HCT116 (cell line): Measurements from ENCODE around the gene HOXB2. TPM values are rescaled to one million over a fixed set of nuclear protein-coding genes. Genes with fewer than 3 reads are reported as not detected.

Experiments used
- ATAC-seq: fragments of 200-7000 bp; cut with Tn5 transposase; 2 replicates; pipeline ENCODE4 v1.9.1; 2020; ENCODE audit warnings: mild to moderate bottlenecking, moderate library complexity
- BruUV-seq: library from RNA; stranded (reverse); fragments of 400-500 nt; replicated peaks from 2 replicates; lab custom pipeline; 2021; lab: Mats Ljungman, UMichigan
- CTCF ChIA-PET: fragments of 300-600 bp; sonication (Branson Sonifier 250); formaldehyde crosslinking; loops from one replicate; lab custom pipeline; 2021; ENCODE audit warnings: antibody characterized with exemption; lab: Charles Lee
- POLR2A ChIA-PET: fragments of 300-600, 350-600 bp; sonication (Branson Sonifier 250); formaldehyde crosslinking; loops from one replicate; lab custom pipeline; 2021; ENCODE audit warnings: antibody characterized with exemption; lab: Charles Lee
- RAD21 ChIA-PET, 2 experiments: fragments of 300-600 bp; sonication (Branson Sonifier 250); formaldehyde crosslinking; loops; one replicate each; lab custom pipeline; 2023; ENCODE audit warnings: low total read pairs in 2 of 2; ENCODE audit not compliant: uncharacterized antibody in 2 of 2, unreplicated experiment in 2 of 2, low non-redundant PET in 1 of 2; lab: Charles Lee
- DNase-seq: peaks from one replicate; pipeline ENCODE4 v3.0.0-alpha.2; 2010; ENCODE audit warnings: low read depth, low spot score
- H2AFZ ChIP-seq: fragments of 200-600 bp; shearing (Covaris generic), sonication (generic); 2 replicates; pipeline ENCODE4 v1.6.1; 2017; ENCODE audit warnings: low read depth, mixed run types, mixed read lengths, antibody characterized with exemption, low read length; ENCODE audit not compliant: poor library complexity, severe bottlenecking
- H3K27ac ChIP-seq: 2 replicates; pipeline ENCODE4 v1.5.1; 2012; ENCODE audit warnings: low read depth, low read length
- H3K27me3 ChIP-seq: fragments of 200-600 bp; sonication (generic); 2 replicates; pipeline ENCODE4 v1.6.1; 2016; ENCODE audit warnings: mixed run types, low read length, mixed read lengths; ENCODE audit not compliant: insufficient read depth
- H3K36me3 ChIP-seq, 2 experiments: fragments of 200-500 bp in 1 of 2; fragments of 200-600 bp in 1 of 2; sonication (Bioruptor generic) in 1 of 2; sonication (generic) in 1 of 2; 2 replicates each; pipeline versions ENCODE4 v1.5.1 to v1.6.1; 2014 to 2016; ENCODE audit warnings: low read length in 2 of 2, inconsistent platforms in 1 of 2, mixed read lengths in 1 of 2, mixed run types in 1 of 2; ENCODE audit not compliant: insufficient read depth in 2 of 2, control insufficient read depth in 1 of 2
- H3K4me1 ChIP-seq, 2 experiments: fragments of 200-600 bp in 1 of 2; sonication (generic) in 1 of 2; 2 replicates each; pipeline versions ENCODE4 v1.5.1 to v1.6.1; 2012 to 2017; ENCODE audit warnings: low read length in 2 of 2, inconsistent platforms in 1 of 2, mild to moderate bottlenecking in 1 of 2, mixed read lengths in 1 of 2, mixed run types in 1 of 2, moderate library complexity in 1 of 2; ENCODE audit not compliant: insufficient read depth in 2 of 2, control insufficient read depth in 1 of 2
- H3K4me2 ChIP-seq: fragments of 200-600 bp; sonication (generic); 2 replicates; pipeline ENCODE4 v1.6.1; 2017; ENCODE audit warnings: mixed run types, low read length, mixed read lengths
- H3K4me3 ChIP-seq, 2 experiments: fragments of 200-600 bp in 1 of 2; sonication (generic) in 1 of 2; replicated peaks in 1 of 2; 2 replicates each; pipeline ENCODE4 v1.5.1; 2011 to 2016; ENCODE audit warnings: low read length in 2 of 2, control low read depth in 1 of 2, low read depth in 1 of 2, mild to moderate bottlenecking in 1 of 2, mixed read lengths in 1 of 2, mixed run types in 1 of 2
- H3K79me2 ChIP-seq: fragments of 200-600 bp; sonication (generic); 2 replicates; pipeline ENCODE4 v1.6.1; 2017; ENCODE audit warnings: mild to moderate bottlenecking, mixed run types, low read length, moderate library complexity, mixed read lengths; ENCODE audit not compliant: insufficient read depth
- H3K9ac ChIP-seq: fragments of 200-600 bp; sonication (generic); 2 replicates; pipeline ENCODE4 v1.6.1; 2016; ENCODE audit warnings: low read length, mixed read lengths
- H3K9me2 ChIP-seq: fragments of 200-600 bp; sonication (generic), shearing (Covaris generic); 2 replicates; pipeline ENCODE4 v1.6.1; 2017; ENCODE audit warnings: mixed run types, mild to moderate bottlenecking, moderate library complexity; ENCODE audit not compliant: insufficient read depth
- H3K9me3 ChIP-seq, 2 experiments: fragments of 200-500 bp in 1 of 2; fragments of 200-600 bp in 1 of 2; sonication (Bioruptor generic) in 1 of 2; sonication (generic) in 1 of 2; 2 replicates each; pipeline ENCODE4 v1.6.1; 2014 to 2017; ENCODE audit warnings: low read length in 2 of 2, mixed read lengths in 2 of 2, inconsistent platforms in 1 of 2, low read depth in 1 of 2, mild to moderate bottlenecking in 1 of 2, mixed run types in 1 of 2, moderate library complexity in 1 of 2; ENCODE audit not compliant: control insufficient read depth in 1 of 2, insufficient read depth in 1 of 2
- H4K20me1 ChIP-seq: fragments of 200-600 bp; sonication (generic), shearing (Covaris generic); 2 replicates; pipeline ENCODE4 v1.6.1; 2017; ENCODE audit warnings: mixed run types, mild to moderate bottlenecking, moderate library complexity; ENCODE audit not compliant: insufficient read depth
- CEBPB ChIP-seq: IDR thresholded peaks from 2 replicates; pipeline ENCODE4 v1.6.1; 2012; ENCODE audit warnings: low read depth
- EGR1 ChIP-seq: IDR thresholded peaks from 2 replicates; pipeline ENCODE4 v1.6.1; 2012; ENCODE audit warnings: low read depth
- ELF1 ChIP-seq: IDR thresholded peaks from 2 replicates; pipeline ENCODE4 v1.6.1; 2012; ENCODE audit warnings: low read depth, borderline replicate concordance
- EZH2 ChIP-seq: fragments of 200-600 bp; sonication (generic); IDR thresholded peaks from 2 replicates; pipeline ENCODE4 v1.6.1; 2017; ENCODE audit warnings: antibody characterized with exemption, mixed run types
- EZH2phosphoT487 ChIP-seq: fragments of 200-600 bp; IDR thresholded peaks from 2 replicates; pipeline ENCODE4 v1.6.1; 2018; ENCODE audit warnings: antibody characterized with exemption, borderline replicate concordance
- JUND ChIP-seq: IDR thresholded peaks from 2 replicates; pipeline ENCODE4 v1.6.1; 2012
- POLR2A ChIP-seq: IDR thresholded peaks from 2 replicates; pipeline ENCODE4 v1.7.0; 2011; ENCODE audit warnings: borderline replicate concordance; ENCODE audit not compliant: insufficient read depth, insufficient read length; ENCODE audit errors: extremely low read depth
- POLR2AphosphoS5 ChIP-seq: IDR thresholded peaks from 2 replicates; pipeline ENCODE4 v1.6.1; 2011; ENCODE audit warnings: mild to moderate bottlenecking, low read depth, low read length, moderate library complexity
- REST ChIP-seq: IDR thresholded peaks from 2 replicates; pipeline ENCODE4 v1.6.1; 2012; ENCODE audit warnings: low read depth
- TCF7L2 ChIP-seq: IDR thresholded peaks from 2 replicates; pipeline ENCODE4 v1.7.0; 2011; ENCODE audit warnings: borderline replicate concordance, inconsistent platforms; ENCODE audit not compliant: insufficient read depth, insufficient read length; ENCODE audit errors: extremely low read depth
- intact Hi-C: fragments of 100-400 bp; cut with micrococcal nuclease; formaldehyde crosslinking; loops from 2 replicates; pipeline ENCODE4 v1.10.0; 2022
- total RNA-seq: library from RNA; stranded (reverse); gene quantifications from one replicate; pipeline ENCODE4 v1.2.1, GENCODE V29; 2021; ENCODE audit not compliant: unreplicated experiment
- TF ChIP-seq, protein P1 (sequence below), 3 experiments: fragments of 200-600 bp in 1 of 3; sonication (generic) in 1 of 3; IDR thresholded peaks in 2 of 3; conservative IDR thresholded peaks in 1 of 3; 2 replicates each; pipeline ENCODE4 v1.5.1; 2012 to 2017; ENCODE audit warnings: low read depth in 2 of 3, low read length in 2 of 3, antibody characterized with exemption in 1 of 3, borderline replicate concordance in 1 of 3, control low read depth in 1 of 3, mild to moderate bottlenecking in 1 of 3, mixed read lengths in 1 of 3, mixed run types in 1 of 3, moderate library complexity in 1 of 3; ENCODE audit not compliant: insufficient read depth in 1 of 3

The HOXB2 gene
- total RNA-seq, 1 experiment from 2014 or later = 2.0 TPM

- Histone ChIP-seq H3K4me3 (no peak within 1 kb of the TSS), H3K9me2 (no peaks in the 10 kb centered on the region), H2AFZ (no peak within 1 kb of the TSS), H3K27me3 (no peaks in the 10 kb centered on the region), H3K9me3 (no peaks in the 10 kb centered on the region), H4K20me1 (no peaks in the 10 kb centered on the region), H3K36me3 (peaks cover 23 to 30% of the 10 kb centered on the region in 2 experiments; a peak in 3 of 4 replicates), H3K4me2 (no peak within 1 kb of the TSS), H3K27ac (no peak within 1 kb of the TSS), H3K9ac (no peak within 1 kb of the TSS), H3K4me1 (peaks cover 0 to 14% of the 10 kb centered on the region in 2 experiments; a peak in 2 of 4 replicates), H3K79me2 (peaks cover 65% of the 10 kb centered on the region)
- ChIA-PET POLR2A (no interaction called here), CTCF (interaction anchor here (1.0 to 2.2 kb wide), 4 partner anchors 20 to 330 kb away, joined by 5 to 9 read pairs (median 5); no protein-coding TSS in a partner anchor), RAD21 (interaction anchor here (0.6 to 1.3 kb wide), 5 partner anchors 92 to 570 kb away, joined by 3 to 5 read pairs (median 3); no protein-coding TSS in a partner anchor)
- ATAC-seq = peak; percentile 3; the same call in 1 of the 2 replicates
- intact Hi-C loops = no loop called here
- BruUV-seq = no TSS peak
- no peak for DNase-seq
- TF ChIP-seq, protein P1, sequence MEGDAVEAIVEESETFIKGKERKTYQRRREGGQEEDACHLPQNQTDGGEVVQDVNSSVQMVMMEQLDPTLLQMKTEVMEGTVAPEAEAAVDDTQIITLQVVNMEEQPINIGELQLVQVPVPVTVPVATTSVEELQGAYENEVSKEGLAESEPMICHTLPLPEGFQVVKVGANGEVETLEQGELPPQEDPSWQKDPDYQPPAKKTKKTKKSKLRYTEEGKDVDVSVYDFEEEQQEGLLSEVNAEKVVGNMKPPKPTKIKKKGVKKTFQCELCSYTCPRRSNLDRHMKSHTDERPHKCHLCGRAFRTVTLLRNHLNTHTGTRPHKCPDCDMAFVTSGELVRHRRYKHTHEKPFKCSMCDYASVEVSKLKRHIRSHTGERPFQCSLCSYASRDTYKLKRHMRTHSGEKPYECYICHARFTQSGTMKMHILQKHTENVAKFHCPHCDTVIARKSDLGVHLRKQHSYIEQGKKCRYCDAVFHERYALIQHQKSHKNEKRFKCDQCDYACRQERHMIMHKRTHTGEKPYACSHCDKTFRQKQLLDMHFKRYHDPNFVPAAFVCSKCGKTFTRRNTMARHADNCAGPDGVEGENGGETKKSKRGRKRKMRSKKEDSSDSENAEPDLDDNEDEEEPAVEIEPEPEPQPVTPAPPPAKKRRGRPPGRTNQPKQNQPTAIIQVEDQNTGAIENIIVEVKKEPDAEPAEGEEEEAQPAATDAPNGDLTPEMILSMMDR (IDR thresholded peaks at IDR 0.05 in 2 of 3, conservative IDR thresholded peaks at IDR 0.05 in 1 of 3; ENCODE audit: borderline replicate concordance in 1 of 3, insufficient read depth in 1 of 3, low read depth in 2 of 3, low read length in 2 of 3) = no peak
- TF ChIP-seq EZH2phosphoT487 (no peak), JUND (no peak), TCF7L2 (no peak), CEBPB (no peak), POLR2AphosphoS5 (no peak), REST (no peak), POLR2A (no peak), EZH2 (no peak), ELF1 (no peak), EGR1 (no peak)
These were observed 48.4 kb upstream of the HOXB2 start, which contains the start of gene HOXB5 for GRCh38 chr17:48593126-48593829. Gene HOXB5, minus strand, starts transcription at chr17:48593779. Its CDS starts 97 bp downstream, at chr17:48593682.
